A549 (cell line): ENCODE measurements around the gene CNNM2. TPM values are rescaled to one million over a fixed set of nuclear protein-coding genes. Genes with fewer than 3 reads are reported as not detected.

ENCODE experiments used
- ATAC-seq, 2 experiments: fragments of 200-7000 bp in 1 of 2; fragments of >200 bp in 1 of 2; cut with Nextera tagmentation in 1 of 2; cut with Tn5 transposase in 1 of 2; 3 replicates each; pipeline versions ENCODE4 v1.8.0 to v1.9.1; 2018 to 2020; ENCODE audit warnings: mild to moderate bottlenecking in 1 of 2, moderate library complexity in 1 of 2
- CTCF ChIA-PET: fragments of 300-600 bp; sonication (Branson Sonifier 250); formaldehyde crosslinking; extraction: SDS; loops from one replicate; lab custom pipeline; 2021; ENCODE audit warnings: antibody characterized with exemption, inconsistent platforms; lab: Yijun Ruan, JAX
- POLR2A ChIA-PET: fragments of 350-600 bp; formaldehyde crosslinking; extraction: SDS; loops from one replicate; lab custom pipeline; 2021; ENCODE audit warnings: antibody characterized with exemption, inconsistent platforms; lab: Yijun Ruan, JAX
- DNase-seq, 2 experiments: peaks; one replicate each; pipeline versions ENCODE4 v3.0.0 to v3.0.0-alpha.2; 2011 to 2016; ENCODE audit warnings: low read depth in 1 of 2, low spot score in 1 of 2
- FAIRE-seq: peaks from 2 replicates; lab custom pipeline; 2011; peaks lifted over from hg19 to GRCh38; lab: Jason Lieb, UNC
- H3K27ac ChIP-seq, 2 experiments: fragments of >200 bp; sonication (Bioruptor Twin); formaldehyde crosslinking; 3 replicates each; pipeline ENCODE4 v1.5.1; 2016 to 2017
- H3K4me1 ChIP-seq: fragments of >200 bp; sonication (Bioruptor Twin); formaldehyde crosslinking; 3 replicates; pipeline ENCODE4 v1.6.1; 2016
- H3K4me2 ChIP-seq: fragments of >200 bp; sonication (Bioruptor Twin); formaldehyde crosslinking; 3 replicates; pipeline ENCODE4 v1.6.1; 2016
- H3K4me3 ChIP-seq: fragments of >200 bp; sonication (Bioruptor Twin); formaldehyde crosslinking; 3 replicates; pipeline ENCODE4 v1.5.1; 2016
- H3K9me3 ChIP-seq: fragments of >200 bp; sonication (Bioruptor Twin); formaldehyde crosslinking; 3 replicates; pipeline ENCODE4 v1.6.1; 2016
- ATOH8 ChIP-seq: fragments of 250-450 bp; sonication (Bioruptor Pico); IDR thresholded peaks from 2 replicates; pipeline ENCODE4 v1.5.0; 2020; ENCODE audit warnings: low read depth, mild to moderate bottlenecking, moderate library complexity
- CTCF ChIP-seq: fragments of >200 bp; sonication (Bioruptor Twin); formaldehyde crosslinking; IDR thresholded peaks from 3 replicates; pipeline ENCODE4 v1.5.1; 2016
- EHF ChIP-seq: fragments of 250-450 bp; sonication (Bioruptor Pico); IDR thresholded peaks from 2 replicates; pipeline ENCODE4 v1.5.0; 2020; ENCODE audit warnings: mild to moderate bottlenecking
- ESRRA ChIP-seq: fragments of 150-350 bp; IDR thresholded peaks from 2 replicates; pipeline ENCODE4 v1.6.1; 2014; ENCODE audit warnings: mild to moderate bottlenecking, low read length, borderline replicate concordance
- FOSL2 ChIP-seq, 2 experiments: fragments of 450-650 bp in 1 of 2; fragments of >200 bp in 1 of 2; sonication (Bioruptor Twin) in 1 of 2; formaldehyde crosslinking; IDR thresholded peaks; 2 replicates each; pipeline versions ENCODE4 v1.5.0 to v1.6.1; 2016 to 2020; ENCODE audit warnings: mild to moderate bottlenecking in 1 of 2, moderate library complexity in 1 of 2
- GATA3 ChIP-seq: IDR thresholded peaks from 2 replicates; pipeline ENCODE4 v1.6.1; 2012; ENCODE audit warnings: borderline replicate concordance
- HEYL ChIP-seq: fragments of 250-450 bp; sonication (Bioruptor Pico); IDR thresholded peaks from 2 replicates; pipeline ENCODE4 v1.8.0; 2021; ENCODE audit warnings: mild to moderate bottlenecking, moderate library complexity
- JUN ChIP-seq, 2 experiments: fragments of >200 bp; sonication (Bioruptor Twin); formaldehyde crosslinking; IDR thresholded peaks; 2 replicates in 1 of 2; 3 replicates in 1 of 2; pipeline ENCODE4 v1.6.1; 2016 to 2017
- KDM5A ChIP-seq: fragments of 200-600 bp; sonication (generic); IDR thresholded peaks from 2 replicates; pipeline ENCODE4 v1.6.1; 2016; ENCODE audit warnings: antibody characterized with exemption, mild to moderate bottlenecking
- MAX ChIP-seq: IDR thresholded peaks from 2 replicates; pipeline ENCODE4 v1.6.1; 2012
- MAZ ChIP-seq: fragments of 150-350 bp; IDR thresholded peaks from 2 replicates; pipeline ENCODE4 v1.6.1; 2014; ENCODE audit warnings: antibody characterized with exemption, low read depth, low read length, borderline replicate concordance
- NPAS2 ChIP-seq: fragments of 250-450 bp; sonication (Bioruptor Pico); IDR thresholded peaks from 2 replicates; pipeline ENCODE4 v1.8.0; 2022; ENCODE audit warnings: mild to moderate bottlenecking, moderate library complexity, borderline replicate concordance
- RAD21 ChIP-seq, 2 experiments: fragments of >200 bp in 1 of 2; sonication (Bioruptor Twin) in 1 of 2; formaldehyde crosslinking in 1 of 2; IDR thresholded peaks in 1 of 2; conservative IDR thresholded peaks in 1 of 2; 2 replicates in 1 of 2; 3 replicates in 1 of 2; pipeline ENCODE4 v1.6.1; 2012 to 2018; ENCODE audit warnings: inconsistent platforms in 1 of 2
- REST ChIP-seq: fragments of 200-600 bp; sonication (generic); IDR thresholded peaks from 2 replicates; pipeline ENCODE4 v1.6.1; 2016; ENCODE audit warnings: antibody characterized with exemption, mild to moderate bottlenecking, moderate library complexity
- SMC3 ChIP-seq: fragments of >200 bp; sonication (Bioruptor Twin); formaldehyde crosslinking; IDR thresholded peaks from 3 replicates; pipeline ENCODE4 v1.6.1; 2018; ENCODE audit warnings: inconsistent platforms
- SREBF2 ChIP-seq: fragments of 450-650 bp; IDR thresholded peaks from 2 replicates; pipeline ENCODE4 v1.6.1; 2014; ENCODE audit warnings: mild to moderate bottlenecking, moderate library complexity
- TFCP2L1 ChIP-seq: fragments of 250-450 bp; sonication (Bioruptor Pico); IDR thresholded peaks from 2 replicates; pipeline ENCODE4 v1.5.0; 2021; ENCODE audit warnings: mild to moderate bottlenecking
- ZC3H11A ChIP-seq: fragments of 450-650 bp; IDR thresholded peaks from 2 replicates; pipeline ENCODE4 v1.6.1; 2014; ENCODE audit warnings: antibody characterized with exemption, mild to moderate bottlenecking
- ZNF302 ChIP-seq: fragments of 250-450 bp; sonication (Bioruptor Pico); IDR thresholded peaks from 2 replicates; pipeline ENCODE4 v1.9.0; 2021; ENCODE audit warnings: inconsistent platforms, mild to moderate bottlenecking, moderate library complexity
- ZSCAN20 ChIP-seq: fragments of 250-450 bp; sonication (Bioruptor Pico); IDR thresholded peaks from 2 replicates; pipeline ENCODE4 v1.8.0; 2022; ENCODE audit warnings: mild to moderate bottlenecking, moderate library complexity
- WGBS: methylation state at CpG from one replicate; pipeline ENCODE4 v1.1.6; 2017; ENCODE audit errors: missing lambda C conversion rate; 5-methylcytosine and 5-hydroxymethylcytosine counted together
- polyA plus RNA-seq, 4 experiments: library from polyadenylated mRNA; depleted of rRNA in 3 of 4; stranded (reverse); fragments of >200 nt; fragmentation: RNase III in 1 of 4; extraction: RNeasy Plus Mini Kit Qiagen cat#74134 plus additional on column Dnase treatment in 1 of 4; gene quantifications; 2 replicates in 3 of 4; 3 replicates in 1 of 4; pipeline ENCODE4 v1.2.3, GENCODE V29; 2011 to 2017
- TF ChIP-seq, protein P1 (sequence below): fragments of >200 bp; sonication (Bioruptor Twin); formaldehyde crosslinking; IDR thresholded peaks from 2 replicates; pipeline ENCODE4 v1.6.1; 2016
- TF ChIP-seq, protein P2 (sequence below): fragments of >200 bp; sonication (Bioruptor Twin); formaldehyde crosslinking; IDR thresholded peaks from 3 replicates; pipeline ENCODE4 v1.6.1; 2016
- TF ChIP-seq, protein P3 (sequence below): fragments of 150-350 bp; IDR thresholded peaks from 2 replicates; pipeline ENCODE4 v1.6.1; 2014; ENCODE audit warnings: low read depth, mild to moderate bottlenecking, low read length

CNNM2 gene
- polyA plus RNA-seq, 2 of the 4 experiments (the other 2 are of a cell fraction): 6.4 to 6.9 TPM

DNA sequence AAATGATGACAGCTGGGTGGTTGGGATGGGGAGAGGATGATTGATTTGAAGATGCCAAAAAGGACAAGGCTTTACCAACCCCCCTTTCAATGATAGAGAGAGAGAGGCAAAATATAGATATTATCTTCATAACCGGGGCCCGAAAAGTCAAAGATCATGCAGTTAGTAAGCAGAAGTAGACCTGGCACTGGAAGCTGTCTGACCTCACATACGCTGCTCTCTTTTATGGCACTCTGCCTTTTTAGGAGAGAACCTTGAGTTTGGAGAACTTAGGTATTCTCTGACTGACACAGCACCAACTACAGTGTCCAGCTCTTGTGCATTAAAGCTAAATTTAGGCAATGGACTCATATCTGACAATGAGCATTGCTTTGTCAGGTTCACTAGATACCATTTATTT is 30.7 kb downstream of the CNNM2 start (continued):
- TF ChIP-seq NPAS2 (CRISPR knock-in tag): no peak
- TF ChIP-seq, all 56 proteins: peak for 0

GRCh38 chr10:102949916-102950315 is 31.8 kb downstream of the CNNM2 start:
- Histone ChIP-seq H3K4me3 (no peak overlapping the region), H3K4me2 (no peak overlapping the region), H3K27ac (no peak overlapping the region), H3K4me1 (peaks cover 11% of the 10 kb centered on the region), H3K9me3 (no peaks in the 10 kb centered on the region)
- POLR2A ChIA-PET: no interaction called here
- FAIRE-seq: no peak
- ATAC-seq: no peak
- DNase-seq: no peak
- whole genome bisulfite sequencing: 72% methylated on average over 4 of the region's 4 CpGs
- CTCF ChIA-PET: interaction anchor here (0.6 to 1.1 kb wide), 5 partner anchors 13 to 49 kb away, joined by 3 read pairs; partner anchors contain the start of gene CNNM2
- TF ChIP-seq ZC3H11A (no peak), SMC3 (no peak), GATA3 (no peak), ESRRA (no peak), CTCF (no peak)
- TF ChIP-seq, all 56 proteins: peak for 0

DNA sequence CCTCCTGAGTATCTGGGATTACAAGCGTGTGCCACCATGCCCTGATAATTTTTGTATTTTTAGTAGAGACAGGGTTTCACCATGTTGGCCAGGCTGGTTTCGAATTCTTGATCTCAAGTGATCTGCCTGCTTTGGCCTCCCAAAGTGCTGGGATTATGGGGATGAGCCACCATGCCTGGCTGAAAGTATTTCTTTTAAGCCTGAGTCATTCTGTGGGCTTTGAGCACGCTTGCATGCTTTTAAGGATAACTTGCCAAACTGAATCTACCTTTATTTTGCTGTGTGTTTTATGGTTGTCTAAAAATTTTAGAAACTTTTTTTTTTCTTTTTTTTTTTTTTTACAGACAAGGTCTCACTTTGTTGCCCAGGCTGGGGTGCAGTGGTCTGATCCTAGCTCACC is 33.2 kb downstream of the CNNM2 start:
- CTCF ChIA-PET: no interaction called here
- no peak for TF ChIP-seq TFCP2L1 (CRISPR knock-in tag)
- TF ChIP-seq, protein P1, sequence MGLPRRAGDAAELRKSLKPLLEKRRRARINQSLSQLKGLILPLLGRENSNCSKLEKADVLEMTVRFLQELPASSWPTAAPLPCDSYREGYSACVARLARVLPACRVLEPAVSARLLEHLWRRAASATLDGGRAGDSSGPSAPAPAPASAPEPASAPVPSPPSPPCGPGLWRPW: no peak
- TF ChIP-seq SREBF2: no peak
- no peak for TF ChIP-seq NPAS2 (CRISPR knock-in tag)
- no peak for TF ChIP-seq REST
- no peak for TF ChIP-seq KDM5A
- TF ChIP-seq ZSCAN20 (CRISPR knock-in tag): no peak
- TF ChIP-seq RAD21 (conservative IDR thresholded peaks at IDR 0.05 in 1 of 2, IDR thresholded peaks at IDR 0.05 in 1 of 2): no peak
- TF ChIP-seq, protein P2, sequence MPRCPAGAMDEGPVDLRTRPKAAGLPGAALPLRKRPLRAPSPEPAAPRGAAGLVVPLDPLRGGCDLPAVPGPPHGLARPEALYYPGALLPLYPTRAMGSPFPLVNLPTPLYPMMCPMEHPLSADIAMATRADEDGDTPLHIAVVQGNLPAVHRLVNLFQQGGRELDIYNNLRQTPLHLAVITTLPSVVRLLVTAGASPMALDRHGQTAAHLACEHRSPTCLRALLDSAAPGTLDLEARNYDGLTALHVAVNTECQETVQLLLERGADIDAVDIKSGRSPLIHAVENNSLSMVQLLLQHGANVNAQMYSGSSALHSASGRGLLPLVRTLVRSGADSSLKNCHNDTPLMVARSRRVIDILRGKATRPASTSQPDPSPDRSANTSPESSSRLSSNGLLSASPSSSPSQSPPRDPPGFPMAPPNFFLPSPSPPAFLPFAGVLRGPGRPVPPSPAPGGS: no peak
- TF ChIP-seq, protein P3, sequence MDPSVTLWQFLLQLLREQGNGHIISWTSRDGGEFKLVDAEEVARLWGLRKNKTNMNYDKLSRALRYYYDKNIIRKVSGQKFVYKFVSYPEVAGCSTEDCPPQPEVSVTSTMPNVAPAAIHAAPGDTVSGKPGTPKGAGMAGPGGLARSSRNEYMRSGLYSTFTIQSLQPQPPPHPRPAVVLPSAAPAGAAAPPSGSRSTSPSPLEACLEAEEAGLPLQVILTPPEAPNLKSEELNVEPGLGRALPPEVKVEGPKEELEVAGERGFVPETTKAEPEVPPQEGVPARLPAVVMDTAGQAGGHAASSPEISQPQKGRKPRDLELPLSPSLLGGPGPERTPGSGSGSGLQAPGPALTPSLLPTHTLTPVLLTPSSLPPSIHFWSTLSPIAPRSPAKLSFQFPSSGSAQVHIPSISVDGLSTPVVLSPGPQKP: no peak
- TF ChIP-seq HEYL (CRISPR knock-in tag): no peak
- TF ChIP-seq CTCF: no peak
- no peak for TF ChIP-seq JUN (IDR thresholded peaks at IDR 0.05)
- no peak for TF ChIP-seq MAX
- TF ChIP-seq ATOH8: no peak
- TF ChIP-seq FOSL2 (IDR thresholded peaks at IDR 0.05): no peak
- TF ChIP-seq FOSL2 (CRISPR knock-in tag; IDR thresholded peaks at IDR 0.05): no peak
- TF ChIP-seq MAZ: no peak
- TF ChIP-seq EHF (CRISPR knock-in tag): no peak
- TF ChIP-seq ZNF302 (CRISPR knock-in tag): no peak
- TF ChIP-seq, all 56 proteins: peak for 0
- Histone ChIP-seq H3K9me3 (no peaks in the 10 kb centered on the region), H3K4me3 (no peak overlapping the region), H3K27ac (no peak overlapping the region), H3K4me1 (no peaks in the 10 kb centered on the region), H3K4me2 (no peak overlapping the region)
- ATAC-seq (no peak), FAIRE-seq (no peak), DNase-seq (no peak)
- WGBS: 92% methylated on average over 3 of the region's 3 CpGs
- POLR2A ChIA-PET: interaction anchor here (0.6 kb wide), 1 partner anchor 158 kb away, joined by 3 read pairs; no protein-coding TSS in a partner anchor
